HG02571 (cell line): ENCODE measurements around the gene TMEM39A.
A peak's percentile ranks its signal among the peaks of the same experiment; 100 is the strongest.

Source experiments
- ATAC-seq: cut with Tn5 transposase; IDR thresholded peaks from one replicate; pipeline ENCODE4 v1.9.1; 2021; ENCODE audit warnings: mild to moderate bottlenecking, moderate library complexity; ENCODE audit not compliant: unreplicated experiment

TMEM39A gene

DNA sequence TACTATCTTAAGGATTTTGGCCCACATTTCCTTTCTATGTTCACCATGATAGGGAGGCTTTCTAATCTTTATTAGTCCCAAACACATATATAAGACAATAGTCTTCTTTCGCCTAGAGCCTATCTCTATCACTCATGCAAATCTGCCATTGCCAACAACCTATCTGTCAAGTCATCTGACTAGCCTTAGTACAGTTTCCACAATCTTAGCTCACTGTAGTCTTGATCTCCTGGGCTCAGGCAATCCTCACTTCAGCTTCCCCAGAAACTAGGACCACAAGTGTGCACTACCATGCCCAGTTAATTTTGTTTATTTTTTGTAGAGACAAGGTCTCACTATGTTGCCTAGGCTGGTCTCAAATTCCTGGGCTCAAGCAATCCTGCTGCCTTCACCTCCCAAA, 6.9 kb downstream of the TMEM39A start:
- no peak for ATAC-seq

DNA sequence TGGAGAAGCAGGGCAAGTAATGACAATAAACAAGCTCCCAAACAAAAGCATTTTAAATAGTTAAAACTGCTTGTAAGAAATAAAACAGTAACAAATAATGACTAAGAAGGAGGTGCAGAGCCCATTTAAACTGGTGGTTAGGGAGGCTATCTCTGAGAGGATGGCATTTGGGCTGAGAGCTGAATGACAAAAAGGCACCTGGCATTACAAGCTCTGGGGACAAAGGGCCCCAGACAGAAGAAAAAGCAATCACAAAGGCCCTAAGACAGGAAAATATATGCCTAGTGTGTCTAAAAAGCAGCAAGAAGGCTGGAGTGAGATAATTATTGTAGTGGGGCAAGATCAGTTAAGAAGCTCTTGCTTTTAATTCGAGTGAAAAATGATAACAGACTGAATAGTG, 9.6 kb downstream of the TMEM39A start:
- no peak for ATAC-seq

DNA sequence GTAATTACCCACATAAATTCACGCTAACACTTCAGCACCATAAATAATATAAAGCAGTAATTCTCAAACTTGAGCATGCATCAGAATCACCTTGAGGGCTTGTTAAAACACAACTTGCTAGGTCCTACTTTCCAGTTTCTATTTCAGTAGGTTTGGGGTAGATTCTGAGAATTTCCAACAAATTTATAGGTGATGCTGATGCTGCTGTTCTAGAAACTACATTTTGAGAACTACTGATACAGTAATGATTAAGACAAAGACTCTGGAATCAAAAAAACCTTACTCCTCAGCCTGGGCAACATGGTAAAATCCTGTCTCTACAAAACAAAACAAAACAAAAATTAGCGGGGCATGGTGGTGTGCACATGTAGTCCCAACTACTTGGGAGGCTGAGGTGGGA, 18.8 kb downstream of the TMEM39A start:
- ATAC-seq: no peak

DNA sequence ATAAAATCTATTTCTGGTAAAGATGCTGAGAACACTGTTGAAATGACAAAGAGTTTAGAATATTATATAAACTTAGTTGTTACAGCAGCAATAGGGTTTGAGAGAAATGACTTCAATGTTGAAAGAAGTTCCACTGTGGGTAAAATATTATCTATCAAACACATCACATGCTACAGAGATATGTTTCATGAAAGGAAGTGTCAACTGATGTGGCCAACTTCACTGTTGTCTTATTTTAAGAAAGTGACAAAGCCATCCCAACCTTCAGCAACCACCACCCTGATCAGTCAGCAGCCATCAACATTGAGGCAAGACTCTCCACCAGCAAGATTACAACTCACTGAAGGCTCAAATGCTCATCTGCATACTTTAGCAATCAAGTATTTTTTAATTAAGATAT, 20.2 kb downstream of the TMEM39A start:
- no peak for ATAC-seq

GRCh38 chr3:119437691-119438258, 25.6 kb downstream of the TMEM39A start:
- no peak for ATAC-seq

- ATAC-seq: no peak
Observed at GRCh38 chr3:119436977-119437376, 26.4 kb downstream of the TMEM39A start.

DNA sequence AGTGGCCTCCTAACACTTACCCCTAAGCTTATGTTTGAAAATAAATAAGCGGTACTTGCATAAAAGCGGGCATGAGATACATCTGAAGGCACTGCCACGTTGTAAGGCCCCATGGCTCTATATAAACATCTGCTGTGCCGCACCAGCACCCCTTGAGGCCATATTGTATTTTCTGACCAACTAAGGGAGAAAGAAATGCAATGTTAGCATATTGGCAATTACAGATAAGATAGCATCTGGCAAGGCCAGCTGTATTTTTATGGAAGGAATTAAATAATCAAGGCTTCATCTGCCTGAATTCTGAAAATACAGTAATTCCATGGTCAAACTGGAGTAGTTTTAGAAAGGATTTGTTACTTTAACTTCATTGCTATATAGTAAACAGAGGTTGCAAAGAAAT, 28.7 kb downstream of the TMEM39A start:
- no peak for ATAC-seq

- ATAC-seq: no peak
Observed at GRCh38 chr3:119433613-119434325, 29.6 kb downstream of the TMEM39A start.

DNA sequence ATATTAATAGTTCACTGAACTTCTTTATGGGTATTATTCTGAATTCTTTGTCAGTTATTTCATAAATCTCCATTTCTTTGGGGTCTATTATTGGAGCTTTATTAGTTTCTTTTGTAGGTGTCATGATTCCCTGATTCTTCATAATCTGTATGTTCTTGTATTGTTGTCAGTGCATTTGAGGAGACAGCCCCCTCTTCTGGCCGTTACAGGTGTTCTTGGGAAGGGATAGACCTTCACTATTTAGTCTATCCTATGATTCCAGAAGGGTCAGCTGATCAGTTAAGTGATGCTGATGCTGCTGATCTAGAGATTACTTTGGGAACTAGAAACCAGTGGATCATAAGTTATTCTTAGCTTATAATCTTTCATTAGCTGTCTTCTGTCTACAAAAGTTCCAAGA, 34.9 kb downstream of the TMEM39A start:
- ATAC-seq: no peak

- no peak for ATAC-seq
Observed at GRCh38 chr3:119427669-119428068, 35.7 kb downstream of the TMEM39A start.

DNA sequence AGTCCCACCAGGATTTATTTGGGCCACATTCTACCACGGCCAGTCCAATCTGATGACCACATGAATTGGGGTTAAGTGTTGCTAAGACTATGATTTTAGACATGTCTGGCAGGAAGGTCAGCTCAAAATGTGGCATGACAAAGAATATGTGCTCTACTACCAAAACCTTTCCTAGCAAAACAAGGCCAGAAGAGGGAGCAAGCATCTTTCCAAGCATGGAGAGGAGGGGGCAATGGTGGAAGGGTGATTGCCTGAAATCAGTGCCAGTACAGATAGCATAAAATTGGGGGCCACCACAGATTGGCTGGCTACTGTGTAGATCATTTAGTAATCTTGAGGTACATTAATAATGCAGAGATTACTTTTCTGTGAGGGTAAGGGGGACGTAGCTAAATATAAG, 43.2 kb downstream of the TMEM39A start:
- no peak for ATAC-seq

DNA sequence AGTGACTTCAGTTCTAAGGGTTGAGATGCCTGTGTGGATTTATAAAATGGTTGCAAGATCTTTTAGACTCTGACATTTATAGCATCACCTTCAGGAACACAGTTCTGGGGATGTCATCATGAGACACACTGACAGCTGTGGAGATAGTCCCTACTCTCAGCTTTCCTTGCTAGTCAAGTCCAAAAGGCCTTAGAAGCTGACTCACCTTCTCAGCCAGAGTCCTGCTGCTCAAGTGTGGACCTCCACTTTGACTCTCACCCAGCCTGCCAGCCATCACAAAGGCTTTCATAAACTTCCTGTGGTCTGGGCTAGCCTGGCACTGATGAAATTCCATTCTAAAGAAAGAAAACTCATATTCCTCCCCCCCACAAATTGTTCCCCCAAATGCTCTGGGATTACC, 44.8 kb downstream of the TMEM39A start:
- no peak for ATAC-seq

DNA sequence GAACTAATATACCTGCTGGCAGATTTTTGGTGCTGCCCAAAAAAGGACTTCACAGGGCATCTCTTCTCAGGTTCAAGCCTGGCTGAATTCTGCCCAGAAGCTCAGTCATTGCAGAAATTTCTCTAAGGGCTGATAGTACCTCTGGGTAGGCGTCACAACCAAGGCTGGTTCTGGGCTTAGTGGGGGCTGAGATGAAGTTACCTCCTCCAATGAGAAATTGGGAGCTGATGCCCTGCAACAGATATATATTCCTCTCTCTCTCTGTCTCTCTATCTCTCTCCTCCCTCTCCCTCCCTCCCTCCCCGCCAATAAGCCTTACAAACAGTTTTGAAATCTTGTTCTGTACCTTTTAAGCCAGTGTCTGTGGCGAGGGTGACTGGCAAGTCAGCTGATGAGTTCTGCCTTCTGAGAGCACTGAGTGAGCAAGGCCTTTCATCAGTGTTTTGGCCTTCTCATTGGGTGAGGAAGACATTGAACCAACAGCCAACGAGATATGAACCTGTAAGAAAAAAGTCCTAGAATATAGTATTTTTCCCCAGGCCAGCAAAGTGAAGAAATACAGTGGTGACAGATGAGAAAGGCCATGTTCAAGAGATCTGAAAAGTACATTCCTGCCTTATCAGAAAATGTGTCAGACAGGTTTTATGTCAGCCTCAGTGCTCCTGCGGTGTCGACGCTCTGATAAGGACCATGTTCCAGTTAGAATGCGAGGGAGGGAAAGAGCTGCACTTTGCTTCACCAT, 45.5 kb downstream of the TMEM39A start:
- ATAC-seq: no peak

GRCh38 chr3:119416873-119417272, 46.5 kb downstream of the TMEM39A start:
- no peak for ATAC-seq

- no peak for ATAC-seq
Observed at GRCh38 chr3:119413603-119414280, 49.7 kb downstream of the TMEM39A start.

- no peak for ATAC-seq
Observed at GRCh38 chr3:119409844-119410243, 53.6 kb downstream of the TMEM39A start.

- peak; percentile 58 for ATAC-seq
Observed at GRCh38 chr3:119408243-119408950, 55.0 kb downstream of the TMEM39A start.

DNA sequence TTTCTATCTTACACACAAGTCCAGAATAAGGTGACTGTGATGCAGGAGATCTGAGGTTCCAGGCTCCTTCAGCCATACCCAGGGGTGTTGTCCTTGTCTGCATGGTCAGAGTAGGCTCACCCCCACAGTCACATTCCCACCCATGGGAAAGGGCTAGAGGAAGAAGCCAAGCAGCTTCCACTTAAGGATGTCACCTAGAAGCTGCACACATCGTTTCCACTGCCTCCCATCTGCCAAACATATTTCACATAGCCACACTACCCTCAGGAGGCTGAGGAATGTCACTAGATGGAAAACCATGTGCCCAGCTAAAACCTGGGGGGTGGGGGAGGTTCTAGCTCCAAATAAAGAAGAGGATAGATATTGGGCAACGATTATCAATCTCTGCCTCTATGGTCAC, 58.1 kb downstream of the TMEM39A start:
- ATAC-seq: no peak

- ATAC-seq: no peak
Observed at GRCh38 chr3:119403201-119403600, 60.2 kb downstream of the TMEM39A start.

- ATAC-seq: no peak
Observed at GRCh38 chr3:119402791-119403190, 60.6 kb downstream of the TMEM39A start.
